Measurements from ENCODE around the gene KNCN. TPM values are rescaled to one million over a fixed set of nuclear protein-coding genes. Genes with fewer than 3 reads are reported as not detected.
A peak's percentile ranks its signal among the peaks of the same experiment; 100 is the strongest.

KNCN gene
- total and polyA plus RNA-seq, 8 donors, result not detected

DNA sequence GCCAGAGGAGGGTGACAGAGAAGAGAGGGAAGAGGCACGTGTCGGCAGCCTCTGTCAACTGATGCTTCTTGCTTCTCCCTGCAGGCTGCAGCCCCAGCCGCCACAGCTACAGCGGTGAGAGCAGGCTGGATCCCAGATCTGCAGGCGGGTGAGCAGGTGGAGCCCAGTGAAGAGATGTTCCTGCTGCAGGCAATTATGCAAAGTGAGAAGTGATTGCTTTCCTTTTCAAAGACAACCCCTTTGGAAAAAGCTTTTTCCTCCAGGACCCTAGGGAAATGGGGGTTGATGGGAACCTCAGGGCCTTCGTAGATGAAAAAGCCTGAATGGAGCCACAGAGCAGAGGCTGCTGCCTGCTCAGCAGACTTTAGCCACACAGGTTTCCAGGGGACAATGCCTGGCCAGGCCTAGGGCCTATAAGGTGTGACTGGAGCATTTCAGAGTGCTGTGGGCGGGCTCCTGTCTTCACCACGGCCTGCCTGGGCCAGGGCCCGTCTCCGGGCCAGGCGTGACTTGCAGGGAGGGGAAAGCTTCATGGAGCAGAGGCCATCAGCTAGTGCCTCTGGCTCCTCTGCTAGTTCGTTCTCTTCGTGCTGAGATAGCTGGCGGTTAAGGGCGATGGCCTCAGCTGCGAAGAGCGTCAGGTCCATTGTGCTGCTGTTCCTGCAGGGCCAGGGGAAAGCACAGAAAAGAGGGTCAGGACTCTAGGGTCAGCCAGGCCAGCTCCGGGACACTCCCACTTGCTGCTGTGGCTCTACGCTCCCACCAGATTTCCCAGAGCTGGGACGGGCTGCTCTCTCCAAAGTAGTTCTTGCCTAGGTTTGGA lies 6.9 kb upstream of the KNCN start:
- no peak for DNase-seq
- no peaks in the 10 kb centered on the region for H3K4me1 ChIP-seq
- no peak overlapping the region for H3K27ac ChIP-seq
- intact Hi-C loops (cut with DNase I; ENCODE audit: low total_unique reads), result no loop called here
- H3K36me3 ChIP-seq, result peaks cover 41 to 62% (median 61%) of the 10 kb centered on the region in 4 donors
- H3K4me3 ChIP-seq, result no peak overlapping the region
- no peaks in the 10 kb centered on the region for H3K27me3 ChIP-seq
- H3K9me3 ChIP-seq, result no peaks in the 10 kb centered on the region
- TF ChIP-seq EP300 (IDR thresholded peaks at IDR 0.05) (no peak), POLR2A (IDR thresholded peaks at IDR 0.05) (no peak), POLR2AphosphoS5 (IDR thresholded peaks at IDR 0.05) (no peak)
- TF ChIP-seq, protein P1, sequence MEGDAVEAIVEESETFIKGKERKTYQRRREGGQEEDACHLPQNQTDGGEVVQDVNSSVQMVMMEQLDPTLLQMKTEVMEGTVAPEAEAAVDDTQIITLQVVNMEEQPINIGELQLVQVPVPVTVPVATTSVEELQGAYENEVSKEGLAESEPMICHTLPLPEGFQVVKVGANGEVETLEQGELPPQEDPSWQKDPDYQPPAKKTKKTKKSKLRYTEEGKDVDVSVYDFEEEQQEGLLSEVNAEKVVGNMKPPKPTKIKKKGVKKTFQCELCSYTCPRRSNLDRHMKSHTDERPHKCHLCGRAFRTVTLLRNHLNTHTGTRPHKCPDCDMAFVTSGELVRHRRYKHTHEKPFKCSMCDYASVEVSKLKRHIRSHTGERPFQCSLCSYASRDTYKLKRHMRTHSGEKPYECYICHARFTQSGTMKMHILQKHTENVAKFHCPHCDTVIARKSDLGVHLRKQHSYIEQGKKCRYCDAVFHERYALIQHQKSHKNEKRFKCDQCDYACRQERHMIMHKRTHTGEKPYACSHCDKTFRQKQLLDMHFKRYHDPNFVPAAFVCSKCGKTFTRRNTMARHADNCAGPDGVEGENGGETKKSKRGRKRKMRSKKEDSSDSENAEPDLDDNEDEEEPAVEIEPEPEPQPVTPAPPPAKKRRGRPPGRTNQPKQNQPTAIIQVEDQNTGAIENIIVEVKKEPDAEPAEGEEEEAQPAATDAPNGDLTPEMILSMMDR (IDR thresholded peaks at IDR 0.05), result no peak
- WGBS, 5 donors, result 77 to 86% (median 83%) methylated on average over 19 to 20 of the region's 20 CpGs

DNA sequence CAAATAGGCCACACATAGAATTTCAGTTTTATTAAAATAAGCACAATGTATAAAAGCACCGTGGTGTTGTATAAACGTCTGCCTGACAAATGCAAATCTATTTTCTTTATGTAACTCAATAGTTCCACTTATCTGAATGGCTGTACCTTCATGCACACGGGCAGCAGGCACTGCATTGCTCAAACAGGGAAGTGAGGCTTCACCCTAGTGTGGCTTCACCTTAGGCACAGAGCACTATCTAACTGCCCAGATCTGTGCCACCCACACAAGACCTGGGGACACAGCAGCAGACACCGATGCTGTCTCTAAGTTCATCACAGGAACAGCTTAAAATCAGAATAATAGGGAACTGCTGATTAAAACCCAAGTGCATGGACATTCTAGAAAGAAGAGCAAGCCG lies 6.0 kb upstream of the KNCN start:
- peaks cover 39 to 53% (median 52%) of the 10 kb centered on the region in 4 donors for H3K36me3 ChIP-seq
- H3K4me3 ChIP-seq, result no peak overlapping the region
- peak; percentile 36 to 39 for DNase-seq
- peaks cover 0 to 1% (median 0%) of the 10 kb centered on the region in 3 donors for H3K27me3 ChIP-seq
- H3K27ac ChIP-seq, result peak overlapping the region in 2 of 5 donors; percentile 56 to 58
- intact Hi-C loops (cut with DNase I; ENCODE audit: low total_unique reads), result no loop called here
- peak in 2 of 3 donors; percentile 10 to 55 for TF ChIP-seq POLR2AphosphoS5 (IDR thresholded peaks at IDR 0.05)
- TF ChIP-seq EP300 (IDR thresholded peaks at IDR 0.05), result no peak
- TF ChIP-seq POLR2A (IDR thresholded peaks at IDR 0.05), result no peak
- TF ChIP-seq, protein P1 (IDR thresholded peaks at IDR 0.05), result no peak
- WGBS, 5 donors, result 41 to 55% (median 43%) methylated on average over 5 of the region's 5 CpGs
- no peaks in the 10 kb centered on the region for H3K9me3 ChIP-seq
- no peaks in the 10 kb centered on the region for H3K4me1 ChIP-seq

DNA sequence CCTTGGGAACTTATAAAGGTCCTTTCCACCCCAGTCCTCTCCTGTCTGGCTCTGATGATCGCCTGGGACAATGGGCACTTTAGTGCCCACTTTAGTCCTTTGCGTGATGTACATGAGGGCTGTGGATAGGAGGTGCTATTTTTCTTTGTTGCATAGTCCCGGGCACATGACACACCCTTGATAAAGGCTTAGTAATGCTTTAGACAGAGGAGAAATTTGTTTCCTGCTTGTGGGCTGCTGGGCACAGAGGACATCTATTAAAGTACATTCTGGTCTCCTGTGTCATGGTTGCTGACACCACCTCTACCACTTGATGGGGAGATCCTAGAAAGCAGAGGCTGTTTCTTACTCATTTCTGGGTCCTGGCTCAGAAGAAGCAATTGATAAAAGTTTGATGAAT lies 5.4 kb upstream of the KNCN start:
- TF ChIP-seq POLR2AphosphoS5 (IDR thresholded peaks at IDR 0.05) (peak in 1 of 3 donors; percentile 71), POLR2A (IDR thresholded peaks at IDR 0.05) (no peak), EP300 (IDR thresholded peaks at IDR 0.05) (no peak)
- Histone ChIP-seq H3K27ac (peak overlapping the region in 4 of 5 donors; percentile 2 to 59 (median 57)), H3K4me1 (no peaks in the 10 kb centered on the region), H3K36me3 (peaks cover 36 to 47% (median 46%) of the 10 kb centered on the region in 4 donors), H3K4me3 (no peak overlapping the region), H3K27me3 (peaks cover 0 to 7% (median 0%) of the 10 kb centered on the region in 3 donors), H3K9me3 (no peaks in the 10 kb centered on the region)
- intact Hi-C loops (cut with DNase I; ENCODE audit: low total_unique reads), result no loop called here
- DNase-seq, result peak in 1 of 2 donors; percentile 63
- WGBS, 5 donors, result 29 to 64% (median 40%) methylated on average over 3 of the region's 3 CpGs

DNA sequence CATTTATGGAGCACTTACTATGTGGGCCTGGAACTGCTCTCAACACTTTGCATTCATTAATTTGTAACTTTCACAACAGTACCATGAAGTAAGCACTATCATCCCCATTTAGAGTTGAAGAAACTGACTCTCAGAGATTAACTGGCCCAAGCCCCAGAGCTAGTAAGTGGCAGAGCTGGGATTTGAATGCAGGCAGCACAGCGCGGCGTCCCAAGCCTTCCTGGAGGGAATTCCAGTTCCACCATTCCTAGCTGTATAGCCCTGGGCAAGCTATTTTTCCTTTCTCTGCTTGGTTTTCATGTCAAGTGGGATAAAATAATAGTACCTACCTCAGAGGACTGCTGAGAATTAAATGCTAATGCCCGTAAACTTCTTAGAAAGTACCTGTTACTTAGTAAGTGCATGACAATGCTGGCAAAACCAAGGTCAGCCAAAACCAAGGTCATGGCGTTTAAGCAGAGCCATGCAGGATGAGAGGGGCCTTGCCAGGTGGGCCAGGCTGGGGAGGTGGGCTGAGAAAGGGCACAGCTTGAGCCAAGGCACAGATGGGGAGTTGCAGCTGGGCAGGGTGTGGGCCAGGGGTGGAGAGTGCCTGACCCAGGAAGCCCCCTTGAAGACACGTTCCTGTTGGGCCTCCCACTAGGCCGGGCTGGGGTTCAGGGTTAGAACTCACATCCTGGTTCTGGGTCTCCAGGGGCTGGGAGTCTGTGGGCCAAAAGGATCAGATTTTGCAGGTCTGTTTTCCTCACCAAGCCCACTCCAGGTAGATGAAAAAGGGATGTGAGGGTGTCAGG lies 4.6 kb upstream of the KNCN start:
- DNase-seq, result no peak
- intact Hi-C loops (cut with DNase I; ENCODE audit: low total_unique reads), result no loop called here
- peak overlapping the region in 2 of 5 donors; percentile 2 to 56 for H3K27ac ChIP-seq
- H3K27me3 ChIP-seq, result peaks cover 0 to 15% (median 0%) of the 10 kb centered on the region in 3 donors
- no peak overlapping the region for H3K4me3 ChIP-seq
- H3K4me1 ChIP-seq, result no peaks in the 10 kb centered on the region
- TF ChIP-seq POLR2A (IDR thresholded peaks at IDR 0.05) (no peak), EP300 (IDR thresholded peaks at IDR 0.05) (no peak), POLR2AphosphoS5 (IDR thresholded peaks at IDR 0.05) (no peak)
- TF ChIP-seq, protein P1 (IDR thresholded peaks at IDR 0.05), result no peak
- H3K36me3 ChIP-seq, result peaks cover 28 to 39% (median 38%) of the 10 kb centered on the region in 4 donors
- no peaks in the 10 kb centered on the region for H3K9me3 ChIP-seq
- 83 to 93% (median 87%) methylated on average over 7 of the region's 7 CpGs for WGBS, 5 donors
